Uterus (tissue), 4 donors: ENCODE measurements around the gene E2F2. TPM values are rescaled to one million over a fixed set of nuclear protein-coding genes. Genes with fewer than 3 reads are reported as not detected.
A peak's percentile ranks its signal among the peaks of the same experiment; 100 is the strongest.

Experiments used
- DNase-seq, 2 donors: peaks; one replicate each; pipeline ENCODE4 v3.0.0-alpha.2; 2019 to 2020
- H3K27ac ChIP-seq, 2 donors: fragments of 200-600 bp; sonication (generic); 1 replicate in 1 of 2; 2 replicates in 1 of 2; pipeline ENCODE4 v1.5.1; 2016 to 2018
- H3K27me3 ChIP-seq, 2 donors: fragments of 200-600 bp; sonication (generic); one replicate each; pipeline ENCODE4 v1.5.1; 2018 to 2019; ENCODE audit warnings: control low read depth in 1 of 2
- H3K36me3 ChIP-seq, 2 donors: fragments of 200-600 bp; sonication (generic); one replicate each; pipeline ENCODE4 v1.5.1; 2019; ENCODE audit warnings: control low read depth in 1 of 2
- H3K4me1 ChIP-seq, 2 donors: fragments of 200-600 bp; sonication (generic); one replicate each; pipeline ENCODE4 v1.5.1; 2018 to 2019; ENCODE audit warnings: control low read depth in 1 of 2
- H3K4me3 ChIP-seq, 2 donors: fragments of 200-600 bp; sonication (generic); 1 replicate in 1 of 2; 2 replicates in 1 of 2; pipeline ENCODE4 v1.5.1; 2018 to 2019; ENCODE audit warnings: mild to moderate bottlenecking in 1 of 2
- H3K9me3 ChIP-seq, 2 donors: fragments of 200-600 bp; sonication (generic); one replicate each; pipeline ENCODE4 v1.5.1; 2019; ENCODE audit warnings: control low read depth in 1 of 2
- POLR2A ChIP-seq, 2 donors: fragments of 450-650 bp; IDR thresholded peaks; one replicate each; pipeline ENCODE4 v1.6.1; 2016; ENCODE audit warnings: antibody characterized with exemption in 2 of 2, mild to moderate bottlenecking in 1 of 2, moderate library complexity in 1 of 2
- intact Hi-C: fragments of 100-400 bp; cut with DNase I; formaldehyde crosslinking; loops from one replicate; pipeline ENCODE4 v1.15.1; 2023; ENCODE audit warnings: low total_unique reads
- total RNA-seq, 4 donors: library from RNA; depleted of rRNA in 3 of 4; stranded (reverse); fragments of >200 nt in 3 of 4; gene quantifications; one replicate each; pipeline versions ENCODE4 v1.1.0 to v1.2.4, GENCODE V29; 2014 to 2023
- TF ChIP-seq, protein P1 (sequence below), 4 experiments: fragments of 200-600 bp in 2 of 4; fragments of 450-650 bp in 2 of 4; sonication (generic) in 2 of 4; IDR thresholded peaks; one replicate each; pipeline ENCODE4 v1.5.1; 2016 to 2019; ENCODE audit warnings: antibody characterized with exemption in 4 of 4, mild to moderate bottlenecking in 2 of 4, moderate library complexity in 1 of 4
- donor health status: DM: yes; HTN: yes; CAD: no.

E2F2 gene
- total RNA-seq, 4 donors from 2014 or later = 0.12 to 4.4 TPM; not detected in 2

DNA sequence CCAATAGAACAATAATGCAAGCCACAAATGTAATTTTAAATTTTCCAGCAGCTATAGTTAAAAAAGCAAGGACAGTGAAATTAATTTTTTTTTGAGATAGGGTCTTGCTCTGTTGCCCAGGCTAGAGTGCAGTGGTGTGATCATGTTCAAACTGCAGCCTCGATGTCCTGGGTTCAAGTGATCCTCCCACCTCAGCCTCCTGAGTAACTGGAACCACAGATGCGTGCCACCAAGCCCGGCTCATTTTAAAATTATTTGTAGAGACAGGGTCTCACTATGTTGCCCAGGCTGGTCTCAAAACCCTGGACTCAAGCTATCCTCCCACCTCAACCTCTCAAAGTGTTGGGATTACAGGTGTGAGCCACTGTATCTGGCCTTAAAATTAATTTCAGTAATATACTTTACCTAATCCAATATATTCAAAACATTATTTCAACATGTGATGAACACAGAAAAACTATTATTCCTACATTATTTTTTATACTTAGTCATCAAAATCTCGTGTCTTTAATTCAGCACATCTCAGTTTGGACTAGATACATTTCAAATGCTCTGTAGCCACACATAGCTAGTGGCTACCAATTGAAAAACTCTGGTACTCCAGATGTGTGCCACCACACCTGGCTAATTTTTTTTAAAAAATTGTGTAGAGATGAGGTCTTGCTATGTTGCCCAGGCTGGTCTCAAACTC, 39.1 kb upstream of the E2F2 start:
- Histone ChIP-seq H3K27me3 (no peaks in the 10 kb centered on the region), H3K9me3 (no peaks in the 10 kb centered on the region), H3K4me3 (no peak overlapping the region), H3K36me3 (no peaks in the 10 kb centered on the region), H3K4me1 (peaks cover 0 to 11% of the 10 kb centered on the region in 2 donors), H3K27ac (no peak overlapping the region)
- TF ChIP-seq, protein P1, sequence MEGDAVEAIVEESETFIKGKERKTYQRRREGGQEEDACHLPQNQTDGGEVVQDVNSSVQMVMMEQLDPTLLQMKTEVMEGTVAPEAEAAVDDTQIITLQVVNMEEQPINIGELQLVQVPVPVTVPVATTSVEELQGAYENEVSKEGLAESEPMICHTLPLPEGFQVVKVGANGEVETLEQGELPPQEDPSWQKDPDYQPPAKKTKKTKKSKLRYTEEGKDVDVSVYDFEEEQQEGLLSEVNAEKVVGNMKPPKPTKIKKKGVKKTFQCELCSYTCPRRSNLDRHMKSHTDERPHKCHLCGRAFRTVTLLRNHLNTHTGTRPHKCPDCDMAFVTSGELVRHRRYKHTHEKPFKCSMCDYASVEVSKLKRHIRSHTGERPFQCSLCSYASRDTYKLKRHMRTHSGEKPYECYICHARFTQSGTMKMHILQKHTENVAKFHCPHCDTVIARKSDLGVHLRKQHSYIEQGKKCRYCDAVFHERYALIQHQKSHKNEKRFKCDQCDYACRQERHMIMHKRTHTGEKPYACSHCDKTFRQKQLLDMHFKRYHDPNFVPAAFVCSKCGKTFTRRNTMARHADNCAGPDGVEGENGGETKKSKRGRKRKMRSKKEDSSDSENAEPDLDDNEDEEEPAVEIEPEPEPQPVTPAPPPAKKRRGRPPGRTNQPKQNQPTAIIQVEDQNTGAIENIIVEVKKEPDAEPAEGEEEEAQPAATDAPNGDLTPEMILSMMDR (IDR thresholded peaks at IDR 0.05) = no peak
- no peak for TF ChIP-seq POLR2A (IDR thresholded peaks at IDR 0.05)
- no peak for DNase-seq
- intact Hi-C loops = no loop called here

DNA sequence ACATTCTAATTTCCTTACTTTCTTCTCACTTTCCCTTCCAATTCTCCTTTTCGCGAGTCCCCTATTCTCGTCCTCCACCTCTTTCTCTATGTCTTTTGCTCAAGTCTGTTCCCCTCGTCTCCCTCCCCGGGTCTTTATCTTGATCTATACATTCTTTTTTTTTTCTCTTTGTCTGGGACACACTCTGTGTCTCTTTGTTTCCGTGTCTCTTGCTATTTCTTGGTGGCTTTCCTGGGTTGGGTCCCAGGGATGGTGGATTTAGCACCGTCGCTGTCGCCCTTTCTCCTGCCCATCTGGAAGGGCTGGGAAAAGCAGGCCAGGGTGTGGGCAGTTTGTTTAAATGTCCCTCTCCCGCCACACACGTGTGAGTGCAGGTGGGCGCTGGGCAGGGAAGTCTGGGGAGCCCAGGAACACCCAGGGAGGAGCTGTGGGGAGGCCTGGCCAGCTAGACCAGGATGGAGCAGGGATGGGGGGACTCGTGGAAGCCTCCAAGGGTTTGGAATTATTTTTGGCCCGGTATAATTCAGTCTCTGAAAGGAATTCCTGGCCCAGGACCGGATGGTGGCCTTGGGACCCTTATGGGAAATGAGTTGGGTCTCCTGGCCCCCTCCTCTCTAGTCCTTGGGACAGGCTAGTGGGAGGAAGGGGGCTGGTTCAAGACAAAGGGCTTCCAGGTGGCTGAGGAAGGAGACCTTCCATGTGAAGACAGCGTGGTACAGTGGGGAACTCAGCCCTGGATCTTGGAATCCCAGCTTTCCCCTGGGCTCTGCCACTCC, 37.8 kb upstream of the E2F2 start:
- Histone ChIP-seq H3K4me3 (peak overlapping the region; percentile 35 to 50), H3K27ac (peak overlapping the region; percentile 59 to 76), H3K4me1 (peaks cover 0 to 11% of the 10 kb centered on the region in 2 donors), H3K9me3 (no peaks in the 10 kb centered on the region), H3K27me3 (no peaks in the 10 kb centered on the region), H3K36me3 (no peaks in the 10 kb centered on the region)
- intact Hi-C loops = no loop called here
- TF ChIP-seq, protein P1 (IDR thresholded peaks at IDR 0.05) = no peak
- no peak for TF ChIP-seq POLR2A (IDR thresholded peaks at IDR 0.05)
- DNase-seq = no peak

DNA sequence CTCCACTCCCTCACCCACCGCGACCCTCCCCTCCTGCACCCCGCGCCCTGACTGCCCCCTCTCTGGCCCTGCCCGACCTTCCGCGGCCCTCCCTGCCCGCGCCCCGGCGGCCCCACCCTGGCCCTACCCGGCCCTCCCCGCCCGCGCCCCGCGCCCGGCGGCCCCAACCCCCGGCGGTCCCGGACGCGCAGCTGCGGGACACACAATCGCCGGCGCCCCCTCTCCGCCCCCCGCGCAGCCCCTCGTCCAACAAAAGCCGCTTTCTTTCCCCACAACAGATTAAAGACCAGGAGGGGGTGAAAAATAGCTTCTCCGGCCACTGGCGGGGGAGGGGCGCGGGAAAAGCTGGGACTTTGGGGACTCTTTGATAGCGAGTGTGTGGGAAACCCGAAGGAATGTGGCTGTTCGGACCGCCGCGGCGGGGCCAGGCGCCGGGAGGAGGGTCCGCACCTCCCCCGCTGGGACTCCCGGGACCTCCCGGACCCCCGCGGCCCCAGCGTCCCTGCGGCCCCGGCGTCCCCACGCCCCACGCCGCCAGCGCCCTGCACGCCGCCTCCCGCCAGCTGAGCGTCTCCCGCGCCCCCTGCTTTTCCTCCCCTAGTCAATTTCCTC, 37.1 kb upstream of the E2F2 start:
- H3K27me3 ChIP-seq = no peaks in the 10 kb centered on the region
- no peak for DNase-seq
- intact Hi-C loops = no loop called here
- peak overlapping the region; percentile 59 to 76 for H3K27ac ChIP-seq
- no peaks in the 10 kb centered on the region for H3K36me3 ChIP-seq
- no peak for TF ChIP-seq POLR2A (IDR thresholded peaks at IDR 0.05)
- TF ChIP-seq, protein P1 (IDR thresholded peaks at IDR 0.05) = no peak
- peak overlapping the region; percentile 35 to 50 for H3K4me3 ChIP-seq
- no peaks in the 10 kb centered on the region for H3K9me3 ChIP-seq
- H3K4me1 ChIP-seq = peaks cover 0 to 11% of the 10 kb centered on the region in 2 donors

DNA sequence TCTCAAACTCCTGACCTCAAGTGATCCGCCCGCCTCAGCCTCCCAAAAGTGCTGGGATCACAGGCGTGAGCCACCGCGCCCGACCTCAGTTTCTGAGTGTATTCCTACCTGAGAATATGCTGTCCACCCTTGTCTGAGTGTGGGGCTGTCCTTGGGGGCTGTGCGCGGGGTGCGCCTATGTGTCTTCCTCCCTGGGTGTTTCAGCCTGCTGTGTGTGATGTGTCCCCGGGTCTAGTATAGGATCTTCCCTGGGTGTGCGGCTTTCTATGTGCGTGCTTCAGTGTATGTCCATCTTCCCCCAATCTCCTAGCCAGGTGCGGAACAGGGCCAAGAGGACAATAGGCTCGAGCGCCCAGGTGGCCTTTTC, 36.6 kb upstream of the E2F2 start:
- Histone ChIP-seq H3K27ac (peak overlapping the region; percentile 59 to 76), H3K4me3 (peak overlapping the region in 1 of 2 donors; percentile 50), H3K9me3 (no peaks in the 10 kb centered on the region), H3K27me3 (no peaks in the 10 kb centered on the region), H3K36me3 (no peaks in the 10 kb centered on the region), H3K4me1 (peaks cover 0 to 11% of the 10 kb centered on the region in 2 donors)
- TF ChIP-seq POLR2A (IDR thresholded peaks at IDR 0.05) = no peak
- TF ChIP-seq, protein P1 (IDR thresholded peaks at IDR 0.05) = no peak
- no peak for DNase-seq
- intact Hi-C loops = no loop called here

DNA sequence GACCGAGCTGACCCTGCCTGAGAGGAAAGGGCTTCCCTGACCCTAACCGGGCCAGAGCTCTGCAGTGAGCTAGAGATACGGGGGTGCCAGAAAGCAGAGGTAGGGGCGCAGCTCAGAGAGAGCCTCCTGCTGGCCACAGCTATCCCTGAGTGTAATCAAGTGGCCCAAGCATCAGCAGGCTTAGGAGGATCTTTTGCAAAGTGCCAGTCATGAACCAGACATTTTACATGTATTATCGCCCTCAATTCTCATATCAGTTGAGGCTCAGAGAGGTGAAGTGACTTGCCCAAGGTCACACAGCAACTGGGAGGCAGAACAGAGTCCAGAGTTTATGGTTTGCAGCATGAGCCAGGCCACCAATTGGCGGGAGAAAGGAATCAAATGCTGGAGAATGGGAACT, 35.3 kb upstream of the E2F2 start:
- no peak overlapping the region for H3K27ac ChIP-seq
- peaks cover 0 to 11% of the 10 kb centered on the region in 2 donors for H3K4me1 ChIP-seq
- H3K27me3 ChIP-seq = no peaks in the 10 kb centered on the region
- no peaks in the 10 kb centered on the region for H3K9me3 ChIP-seq
- TF ChIP-seq, protein P1 (IDR thresholded peaks at IDR 0.05) = no peak
- TF ChIP-seq POLR2A (IDR thresholded peaks at IDR 0.05) = no peak
- no peaks in the 10 kb centered on the region for H3K36me3 ChIP-seq
- H3K4me3 ChIP-seq = no peak overlapping the region
- intact Hi-C loops = no loop called here
- no peak for DNase-seq
